ENCODE measurements around the gene NACA2.

Gene NACA2

DNA sequence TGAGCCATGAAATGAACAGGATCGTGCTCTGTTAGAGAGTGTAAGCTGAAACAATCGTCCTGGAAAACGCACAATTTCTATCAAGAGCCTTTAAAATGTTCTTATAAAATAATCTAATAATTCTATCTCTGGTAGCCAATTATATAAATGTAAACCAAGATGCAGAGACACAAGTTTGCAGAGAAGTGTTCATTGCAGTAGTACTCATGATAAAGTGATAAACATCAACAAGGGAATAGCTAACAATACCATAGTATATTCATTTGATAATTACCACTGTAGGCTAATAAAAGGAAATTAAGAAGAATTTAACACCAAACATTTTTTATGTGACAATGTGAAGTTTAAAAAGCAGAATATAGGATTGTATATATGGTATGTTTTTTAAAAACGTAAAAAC lies 12.4 kb downstream of the NACA2 start:
- TF ChIP-seq NFIC (IDR thresholded peaks at IDR 0.05) (no peak), FOXM1 (IDR thresholded peaks at IDR 0.05; ENCODE audit: borderline replicate concordance, low read depth) (no peak), RAD21 (IDR thresholded peaks at IDR 0.05; ENCODE audit: low read depth) (no peak), ZBTB7A (IDR thresholded peaks at IDR 0.05; ENCODE audit: low read depth) (no peak), TCF12 (IDR thresholded peaks at IDR 0.05; ENCODE audit: low read depth) (no peak), CREB1 (IDR thresholded peaks at IDR 0.05; ENCODE audit: low read depth) (no peak), EP300 (IDR thresholded peaks at IDR 0.05; ENCODE audit: borderline replicate concordance) (no peak)
- TF ChIP-seq, protein P1, sequence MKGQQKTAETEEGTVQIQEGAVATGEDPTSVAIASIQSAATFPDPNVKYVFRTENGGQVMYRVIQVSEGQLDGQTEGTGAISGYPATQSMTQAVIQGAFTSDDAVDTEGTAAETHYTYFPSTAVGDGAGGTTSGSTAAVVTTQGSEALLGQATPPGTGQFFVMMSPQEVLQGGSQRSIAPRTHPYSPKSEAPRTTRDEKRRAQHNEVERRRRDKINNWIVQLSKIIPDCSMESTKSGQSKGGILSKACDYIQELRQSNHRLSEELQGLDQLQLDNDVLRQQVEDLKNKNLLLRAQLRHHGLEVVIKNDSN (IDR thresholded peaks at IDR 0.05), result no peak
- TF ChIP-seq, protein P2, sequence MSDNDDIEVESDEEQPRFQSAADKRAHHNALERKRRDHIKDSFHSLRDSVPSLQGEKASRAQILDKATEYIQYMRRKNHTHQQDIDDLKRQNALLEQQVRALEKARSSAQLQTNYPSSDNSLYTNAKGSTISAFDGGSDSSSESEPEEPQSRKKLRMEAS (IDR thresholded peaks at IDR 0.05), result no peak

DNA sequence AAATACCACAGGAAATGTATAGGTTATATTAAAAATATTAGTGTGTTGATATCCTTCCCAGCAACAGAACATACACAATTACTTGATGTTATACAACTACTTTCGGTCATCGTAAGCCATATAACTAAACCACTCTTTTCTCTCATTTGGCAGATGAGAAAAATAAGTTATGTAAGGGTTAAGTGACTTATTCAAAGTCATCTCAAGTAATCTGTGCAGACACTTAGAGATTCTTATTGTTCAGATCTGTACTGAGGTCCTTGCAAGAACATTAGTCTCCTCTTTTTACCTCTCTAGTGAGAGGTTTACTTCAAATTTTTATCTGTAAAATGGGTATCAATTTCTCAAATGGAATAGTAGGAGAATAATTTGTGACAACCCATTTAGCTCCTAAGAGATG lies 15.0 kb downstream of the NACA2 start:
- TF ChIP-seq TAF1 (IDR thresholded peaks at IDR 0.05; ENCODE audit: low read depth), result no peak
- no peak for TF ChIP-seq EGR1 (IDR thresholded peaks at IDR 0.05)
- no peak for TF ChIP-seq NFIC (IDR thresholded peaks at IDR 0.05)

DNA sequence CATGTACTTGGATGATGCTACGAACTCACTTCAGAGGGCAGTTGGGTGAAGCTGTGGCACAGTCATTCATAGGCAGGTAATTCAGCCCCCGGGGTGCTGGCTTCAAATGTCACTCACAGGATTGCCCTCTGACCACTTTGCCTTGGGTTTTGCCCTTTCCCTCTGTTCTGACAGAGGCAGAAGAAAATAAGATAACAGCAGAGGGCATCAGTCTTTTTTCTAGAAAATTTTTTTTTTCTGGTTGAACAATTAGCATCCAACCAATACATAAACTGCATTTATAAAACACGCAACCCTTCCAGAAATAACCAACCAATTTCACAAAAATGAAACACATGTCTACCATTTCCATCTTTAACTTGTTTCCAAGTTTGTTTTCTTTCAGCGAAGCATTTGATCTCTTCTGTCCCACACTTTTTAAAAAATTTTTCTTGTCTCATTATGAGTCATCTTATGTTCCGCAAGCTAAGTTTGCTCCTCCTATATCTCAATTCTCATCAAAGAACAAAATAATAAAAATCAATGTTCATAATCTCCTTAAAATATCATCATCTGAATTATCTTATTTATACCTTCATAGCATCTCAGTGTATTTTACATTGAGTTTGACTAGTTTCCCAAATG lies 15.6 kb downstream of the NACA2 start:
- TF ChIP-seq, protein P1 (IDR thresholded peaks at IDR 0.05), result no peak
- TF ChIP-seq RAD21 (IDR thresholded peaks at IDR 0.05; ENCODE audit: low read depth), result no peak
- no peak for TF ChIP-seq EGR1 (IDR thresholded peaks at IDR 0.05)
- no peak for TF ChIP-seq TAF1 (IDR thresholded peaks at IDR 0.05; ENCODE audit: low read depth)
- TF ChIP-seq CREB1 (IDR thresholded peaks at IDR 0.05; ENCODE audit: low read depth), result no peak
- TF ChIP-seq ZBTB7A (IDR thresholded peaks at IDR 0.05; ENCODE audit: low read depth), result no peak
- TF ChIP-seq TEAD4 (IDR thresholded peaks at IDR 0.05), result no peak

DNA sequence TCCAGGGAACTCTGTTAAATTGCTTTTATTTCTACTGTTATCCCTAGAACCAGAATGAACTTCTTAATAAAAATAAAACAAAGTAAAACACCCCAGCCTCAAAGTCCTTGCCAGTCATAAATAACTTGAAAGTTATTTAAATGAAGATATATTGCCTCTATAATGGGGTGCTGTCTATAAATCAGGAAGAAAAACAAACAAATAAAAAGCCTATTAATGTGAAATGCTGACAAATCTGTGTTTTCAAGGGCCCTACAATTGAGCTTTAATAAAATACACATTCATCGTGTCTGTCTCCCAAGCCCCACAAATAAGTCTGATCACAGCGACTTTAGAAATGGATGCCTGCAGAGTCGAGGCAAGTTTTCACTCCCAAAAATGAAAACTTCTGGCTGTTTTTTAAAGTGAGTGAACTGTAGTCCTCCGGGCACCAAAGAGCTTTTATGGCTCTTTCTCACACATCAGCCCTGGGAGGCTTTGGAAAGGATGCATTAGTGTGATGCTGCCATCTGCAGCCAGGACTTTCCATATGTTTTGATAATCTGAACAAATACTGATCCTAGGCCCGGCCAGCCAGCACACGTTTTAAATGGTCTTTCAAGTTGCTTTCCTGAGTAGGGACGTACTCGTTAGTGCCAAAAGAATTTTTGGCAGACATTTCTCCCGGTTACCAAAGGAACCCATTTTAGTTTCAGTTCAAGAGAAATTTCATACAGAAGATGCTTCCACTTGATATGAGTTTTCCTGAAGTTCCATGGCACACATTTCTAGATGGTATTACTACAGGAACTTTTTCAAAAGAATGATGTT lies 16.3 kb downstream of the NACA2 start:
- TF ChIP-seq RAD21 (IDR thresholded peaks at IDR 0.05; ENCODE audit: low read depth) (peak; percentile 39), TEAD4 (IDR thresholded peaks at IDR 0.05) (no peak)

DNA sequence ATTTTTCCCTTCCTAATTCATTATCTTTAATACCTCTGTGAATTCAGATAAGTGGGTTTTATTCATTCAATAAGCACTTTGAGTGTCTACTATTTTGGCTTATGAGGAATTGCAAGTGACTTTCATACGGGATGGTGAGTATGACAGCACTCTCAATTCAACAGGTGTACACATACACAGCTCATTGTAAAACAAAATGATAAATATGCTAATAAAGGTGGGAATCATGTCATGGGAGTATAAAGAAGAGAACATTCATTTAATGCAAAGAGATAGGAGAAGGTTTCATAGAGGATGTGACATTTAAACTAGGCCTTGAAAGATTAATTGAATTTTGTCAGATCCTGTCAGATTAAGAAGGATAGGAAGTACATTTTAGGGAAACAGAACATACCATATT lies 19.4 kb downstream of the NACA2 start:
- TF ChIP-seq TEAD4 (IDR thresholded peaks at IDR 0.05) (no peak), FOXM1 (IDR thresholded peaks at IDR 0.05; ENCODE audit: borderline replicate concordance, low read depth) (no peak), TCF12 (IDR thresholded peaks at IDR 0.05; ENCODE audit: low read depth) (no peak), RAD21 (IDR thresholded peaks at IDR 0.05; ENCODE audit: low read depth) (no peak), TAF1 (IDR thresholded peaks at IDR 0.05; ENCODE audit: low read depth) (no peak), ZBTB7A (IDR thresholded peaks at IDR 0.05; ENCODE audit: low read depth) (no peak), CREB1 (IDR thresholded peaks at IDR 0.05; ENCODE audit: low read depth) (no peak), EP300 (IDR thresholded peaks at IDR 0.05; ENCODE audit: borderline replicate concordance) (no peak), CEBPB (IDR thresholded peaks at IDR 0.05) (no peak), NFIC (IDR thresholded peaks at IDR 0.05) (no peak), YY1 (IDR thresholded peaks at IDR 0.05; ENCODE audit: low read depth) (no peak), EGR1 (IDR thresholded peaks at IDR 0.05) (no peak)
- TF ChIP-seq, protein P2 (IDR thresholded peaks at IDR 0.05), result no peak
- TF ChIP-seq, protein P3, sequence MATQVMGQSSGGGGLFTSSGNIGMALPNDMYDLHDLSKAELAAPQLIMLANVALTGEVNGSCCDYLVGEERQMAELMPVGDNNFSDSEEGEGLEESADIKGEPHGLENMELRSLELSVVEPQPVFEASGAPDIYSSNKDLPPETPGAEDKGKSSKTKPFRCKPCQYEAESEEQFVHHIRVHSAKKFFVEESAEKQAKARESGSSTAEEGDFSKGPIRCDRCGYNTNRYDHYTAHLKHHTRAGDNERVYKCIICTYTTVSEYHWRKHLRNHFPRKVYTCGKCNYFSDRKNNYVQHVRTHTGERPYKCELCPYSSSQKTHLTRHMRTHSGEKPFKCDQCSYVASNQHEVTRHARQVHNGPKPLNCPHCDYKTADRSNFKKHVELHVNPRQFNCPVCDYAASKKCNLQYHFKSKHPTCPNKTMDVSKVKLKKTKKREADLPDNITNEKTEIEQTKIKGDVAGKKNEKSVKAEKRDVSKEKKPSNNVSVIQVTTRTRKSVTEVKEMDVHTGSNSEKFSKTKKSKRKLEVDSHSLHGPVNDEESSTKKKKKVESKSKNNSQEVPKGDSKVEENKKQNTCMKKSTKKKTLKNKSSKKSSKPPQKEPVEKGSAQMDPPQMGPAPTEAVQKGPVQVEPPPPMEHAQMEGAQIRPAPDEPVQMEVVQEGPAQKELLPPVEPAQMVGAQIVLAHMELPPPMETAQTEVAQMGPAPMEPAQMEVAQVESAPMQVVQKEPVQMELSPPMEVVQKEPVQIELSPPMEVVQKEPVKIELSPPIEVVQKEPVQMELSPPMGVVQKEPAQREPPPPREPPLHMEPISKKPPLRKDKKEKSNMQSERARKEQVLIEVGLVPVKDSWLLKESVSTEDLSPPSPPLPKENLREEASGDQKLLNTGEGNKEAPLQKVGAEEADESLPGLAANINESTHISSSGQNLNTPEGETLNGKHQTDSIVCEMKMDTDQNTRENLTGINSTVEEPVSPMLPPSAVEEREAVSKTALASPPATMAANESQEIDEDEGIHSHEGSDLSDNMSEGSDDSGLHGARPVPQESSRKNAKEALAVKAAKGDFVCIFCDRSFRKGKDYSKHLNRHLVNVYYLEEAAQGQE (IDR thresholded peaks at IDR 0.05; ENCODE audit: low read depth), result no peak
- TF ChIP-seq, protein P1 (IDR thresholded peaks at IDR 0.05), result no peak

DNA sequence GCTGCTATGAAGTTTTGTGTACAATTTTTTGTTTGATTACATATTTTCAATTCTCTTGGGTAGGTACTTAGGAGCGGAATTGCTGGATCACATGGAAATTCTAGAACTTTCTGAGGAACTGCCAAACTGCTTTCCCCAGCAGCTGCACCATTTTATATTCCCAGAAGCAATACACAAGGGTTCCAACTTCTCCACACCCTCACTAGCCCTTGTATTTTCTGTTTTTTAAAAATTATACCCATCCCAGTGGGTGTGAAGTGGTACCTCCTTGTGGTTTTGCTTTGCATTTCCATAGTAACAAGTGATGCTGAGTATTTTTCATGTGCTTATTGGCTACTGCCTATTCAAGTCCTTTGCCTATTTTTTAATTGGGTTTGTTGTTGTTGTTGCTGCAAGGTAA lies 20.9 kb downstream of the NACA2 start:
- TF ChIP-seq EP300 (IDR thresholded peaks at IDR 0.05; ENCODE audit: borderline replicate concordance) (no peak), TAF1 (IDR thresholded peaks at IDR 0.05; ENCODE audit: low read depth) (no peak), CEBPB (IDR thresholded peaks at IDR 0.05) (no peak), CREB1 (IDR thresholded peaks at IDR 0.05; ENCODE audit: low read depth) (peak; percentile 42; the same call in 1 of the 2 replicates), RAD21 (IDR thresholded peaks at IDR 0.05; ENCODE audit: low read depth) (no peak)
- TF ChIP-seq, protein P3 (IDR thresholded peaks at IDR 0.05; ENCODE audit: low read depth), result no peak
